NT2/D1 (cell line): ENCODE measurements around the gene SP5.
"Not testable (repeated sequence)": the region's sequence is repeated elsewhere in the genome, so short reads cannot be mapped to it uniquely, and the experiment has no call there.

ENCODE experiments used
- DNase-seq: peaks from one replicate; pipeline ENCODE4 v3.0.0-alpha.2; 2011; ENCODE audit warnings: low read depth, low spot score
- H3K27me3 ChIP-seq: 2 replicates; pipeline ENCODE4 v1.6.0; 2011; ENCODE audit warnings: mild to moderate bottlenecking; ENCODE audit not compliant: insufficient read length, insufficient read depth
- H3K36me3 ChIP-seq: 2 replicates; pipeline ENCODE4 v1.6.1; 2011; ENCODE audit warnings: mild to moderate bottlenecking, low read length, mixed read lengths; ENCODE audit not compliant: insufficient read depth, insufficient read length
- H3K4me1 ChIP-seq: 2 replicates; pipeline ENCODE4 v1.5.1; 2011; ENCODE audit not compliant: insufficient read depth, insufficient read length
- H3K4me3 ChIP-seq: 2 replicates; pipeline ENCODE4 v1.5.1; 2011; ENCODE audit warnings: low read depth; ENCODE audit not compliant: insufficient read length
- H3K9ac ChIP-seq: 2 replicates; pipeline ENCODE4 v1.6.0; 2011; ENCODE audit warnings: low read depth; ENCODE audit not compliant: insufficient read length
- H3K9me3 ChIP-seq: 2 replicates; pipeline ENCODE4 v1.5.1; 2011; ENCODE audit warnings: mild to moderate bottlenecking, low read length; ENCODE audit not compliant: insufficient read depth
- SUZ12 ChIP-seq: IDR thresholded peaks from 2 replicates; pipeline ENCODE4 v1.6.1; 2011; ENCODE audit not compliant: insufficient read length, insufficient read depth; ENCODE audit errors: extremely low read depth
- YY1 ChIP-seq: IDR thresholded peaks from 2 replicates; pipeline ENCODE4 v1.6.1; 2011; ENCODE audit not compliant: insufficient read length, insufficient read depth
- ZNF274 ChIP-seq: IDR thresholded peaks from 2 replicates; pipeline ENCODE4 v1.6.1; 2011; ENCODE audit warnings: mild to moderate bottlenecking, low read depth, low read length

Gene SP5

DNA sequence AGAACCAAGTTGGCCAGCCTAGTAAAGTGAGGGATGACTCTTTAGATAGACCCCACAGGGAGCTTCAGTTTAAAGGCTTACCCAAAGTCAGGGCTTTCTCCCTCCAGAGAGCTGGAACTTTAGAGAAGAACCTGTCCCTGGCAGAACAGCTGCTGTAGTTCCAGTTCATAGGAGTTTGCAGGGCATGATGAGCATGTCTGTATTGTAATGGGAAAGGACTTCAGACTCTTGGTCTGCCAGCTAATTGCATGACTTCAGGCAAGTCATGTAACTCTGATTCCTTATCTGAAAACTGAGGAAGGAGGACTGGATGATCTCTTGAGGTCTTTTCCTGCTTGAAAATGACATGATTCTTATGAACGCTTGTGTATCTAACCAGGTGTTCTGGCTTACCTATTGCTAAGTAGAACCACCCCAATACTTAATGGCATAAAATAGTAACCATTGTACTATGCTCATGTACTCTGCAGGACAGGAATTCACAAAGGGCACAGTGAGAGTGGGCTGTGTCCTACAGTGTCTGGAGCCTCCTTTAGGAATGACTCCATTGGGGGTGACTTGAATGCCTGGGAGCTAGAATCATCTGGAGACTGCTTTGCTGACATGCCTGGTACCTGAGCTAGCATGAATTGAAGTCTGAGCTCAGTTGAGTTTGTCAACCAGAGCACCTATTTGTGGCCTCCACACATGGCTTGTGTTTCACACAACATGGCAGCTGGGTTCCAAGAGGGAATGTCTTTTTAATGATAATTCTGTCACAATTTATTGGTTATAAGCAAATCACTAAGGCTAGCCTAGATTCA, 18.9 kb downstream of the SP5 start:
- Histone ChIP-seq H3K36me3 (peaks cover 7% of the 10 kb centered on the region), H3K4me3 (no peak overlapping the region), H3K9me3 (peaks cover 3% of the 10 kb centered on the region; the same call in 1 of the 2 replicates), H3K9ac (no peak overlapping the region), H3K4me1 (no peaks in the 10 kb centered on the region), H3K27me3 (no peaks in the 10 kb centered on the region)
- TF ChIP-seq SUZ12 (no peak), ZNF274 (no peak), YY1 (no peak)
- no peak for DNase-seq

DNA sequence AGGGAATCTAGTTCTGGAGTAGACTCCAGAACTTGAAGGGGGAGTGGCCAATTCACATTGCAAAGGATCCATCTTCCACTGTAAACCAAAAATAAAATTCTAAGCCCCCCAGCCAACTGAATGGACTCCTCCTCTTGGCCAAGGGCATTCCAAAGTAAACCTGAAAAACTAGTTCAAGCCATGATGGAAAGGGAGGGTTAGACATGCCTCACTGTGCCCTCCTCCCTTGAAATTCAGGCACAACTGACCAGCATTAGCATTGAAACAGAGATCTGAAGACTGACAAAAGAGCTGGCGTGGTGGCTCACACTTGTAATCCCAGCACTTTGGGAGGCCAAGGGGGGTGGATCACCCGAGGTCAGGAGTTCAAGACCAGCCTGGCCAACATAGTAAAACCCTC, 19.5 kb downstream of the SP5 start:
- not testable (repeated sequence) for DNase-seq, H3K9ac ChIP-seq, H3K36me3 ChIP-seq, H3K9me3 ChIP-seq, H3K4me3 ChIP-seq, H3K4me1 ChIP-seq, H3K27me3 ChIP-seq

DNA sequence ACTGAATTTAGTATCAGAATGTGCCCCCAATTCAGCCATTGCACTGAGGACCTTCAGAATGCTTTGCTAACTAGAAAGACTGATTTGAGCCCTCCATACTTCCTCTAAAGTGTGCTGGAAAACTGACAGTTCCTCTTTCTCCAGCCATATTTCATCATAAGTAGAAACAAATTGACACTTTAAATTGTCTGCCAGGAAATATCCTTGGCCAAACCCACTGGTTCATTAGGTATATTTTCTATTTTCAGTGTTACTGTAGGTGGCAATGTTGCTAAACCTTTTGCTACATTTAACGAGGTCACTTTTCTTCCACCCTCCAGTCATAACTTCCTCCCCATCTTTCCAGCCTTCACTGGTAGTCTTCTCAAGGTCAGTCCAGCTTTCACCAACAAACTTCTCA, 21.5 kb downstream of the SP5 start:
- peaks cover 3% of the 10 kb centered on the region; the same call in 1 of the 2 replicates for H3K9me3 ChIP-seq
- no peaks in the 10 kb centered on the region for H3K27me3 ChIP-seq
- H3K36me3 ChIP-seq: no peaks in the 10 kb centered on the region
- DNase-seq: no peak
- H3K4me1 ChIP-seq: no peaks in the 10 kb centered on the region
- H3K4me3 ChIP-seq: no peak overlapping the region
- H3K9ac ChIP-seq: no peak overlapping the region
- no peak for TF ChIP-seq SUZ12
- no peak for TF ChIP-seq ZNF274
- no peak for TF ChIP-seq YY1

DNA sequence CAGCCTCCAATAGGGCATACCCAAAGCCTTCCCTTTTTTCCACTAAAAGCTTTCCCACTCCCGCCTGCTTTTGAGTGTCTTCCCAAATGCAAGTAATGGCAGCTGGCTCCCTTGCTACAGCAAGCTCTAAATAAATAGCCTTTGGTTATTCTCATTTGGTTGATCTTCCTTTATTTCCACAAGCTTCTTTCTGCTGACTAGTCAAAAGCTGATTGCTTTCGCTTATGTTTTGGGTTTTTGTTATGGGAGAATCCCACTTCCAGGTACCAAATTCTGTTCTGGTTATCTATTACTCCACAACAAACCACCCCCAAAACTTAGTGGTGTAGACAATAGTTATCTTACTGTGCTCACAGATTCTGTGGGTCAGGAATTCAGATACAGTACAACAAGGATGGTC, 22.3 kb downstream of the SP5 start:
- Histone ChIP-seq H3K9me3 (peaks cover 3% of the 10 kb centered on the region; the same call in 1 of the 2 replicates), H3K4me3 (no peak overlapping the region), H3K27me3 (no peaks in the 10 kb centered on the region), H3K36me3 (no peaks in the 10 kb centered on the region), H3K4me1 (no peaks in the 10 kb centered on the region), H3K9ac (no peak overlapping the region)
- TF ChIP-seq ZNF274 (no peak), SUZ12 (no peak), YY1 (no peak)
- no peak for DNase-seq

DNA sequence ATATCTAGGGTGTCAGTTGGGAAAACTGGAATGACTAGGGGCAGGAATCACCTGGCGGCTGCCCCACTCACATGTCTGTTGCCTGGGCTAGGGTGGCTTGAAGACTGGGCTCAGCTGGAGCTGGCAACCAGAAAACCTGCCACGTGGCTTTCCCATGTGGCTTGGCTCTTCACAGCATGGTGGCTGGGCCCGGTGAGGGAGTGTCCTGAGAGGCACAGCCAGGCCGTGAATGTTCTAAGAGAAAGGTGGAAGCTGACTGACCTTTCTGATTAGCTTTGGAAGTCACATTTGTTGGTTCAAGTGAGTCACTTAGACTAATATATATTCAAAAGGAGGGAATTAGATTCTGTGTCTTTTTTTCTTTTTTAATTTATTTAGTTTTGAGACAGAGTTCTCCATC, 22.7 kb downstream of the SP5 start:
- no peaks in the 10 kb centered on the region for H3K4me1 ChIP-seq
- H3K36me3 ChIP-seq: no peaks in the 10 kb centered on the region
- no peak for TF ChIP-seq SUZ12
- no peak for TF ChIP-seq YY1
- TF ChIP-seq ZNF274: no peak
- H3K4me3 ChIP-seq: no peak overlapping the region
- H3K27me3 ChIP-seq: no peaks in the 10 kb centered on the region
- H3K9ac ChIP-seq: no peak overlapping the region
- peaks cover 3% of the 10 kb centered on the region; the same call in 1 of the 2 replicates for H3K9me3 ChIP-seq
- no peak for DNase-seq

DNA sequence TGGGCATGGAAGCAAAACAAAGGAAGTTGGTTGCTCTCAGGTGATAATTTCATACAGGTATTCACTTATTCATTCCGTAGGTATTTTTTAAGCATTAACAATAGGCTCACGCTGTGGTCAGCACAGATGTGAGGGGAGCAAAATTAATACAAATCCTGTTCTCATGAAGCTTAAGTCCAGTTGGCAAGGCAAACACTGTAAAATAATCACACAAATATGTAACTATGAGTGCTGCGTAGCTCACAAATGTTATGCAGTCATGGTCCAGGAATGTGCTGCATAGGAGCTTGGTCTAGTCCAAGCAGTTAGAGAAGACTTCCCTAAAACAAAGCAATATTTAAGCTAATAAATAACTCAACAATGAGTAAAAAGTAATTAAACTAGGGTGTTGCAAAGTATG, 23.9 kb downstream of the SP5 start:
- no peaks in the 10 kb centered on the region for H3K4me1 ChIP-seq
- H3K9ac ChIP-seq: no peak overlapping the region
- DNase-seq: no peak
- H3K36me3 ChIP-seq: no peaks in the 10 kb centered on the region
- no peaks in the 10 kb centered on the region for H3K27me3 ChIP-seq
- TF ChIP-seq ZNF274: no peak
- no peak for TF ChIP-seq SUZ12
- TF ChIP-seq YY1: no peak
- H3K4me3 ChIP-seq: no peak overlapping the region
- H3K9me3 ChIP-seq: peaks cover 3% of the 10 kb centered on the region; the same call in 1 of the 2 replicates

DNA sequence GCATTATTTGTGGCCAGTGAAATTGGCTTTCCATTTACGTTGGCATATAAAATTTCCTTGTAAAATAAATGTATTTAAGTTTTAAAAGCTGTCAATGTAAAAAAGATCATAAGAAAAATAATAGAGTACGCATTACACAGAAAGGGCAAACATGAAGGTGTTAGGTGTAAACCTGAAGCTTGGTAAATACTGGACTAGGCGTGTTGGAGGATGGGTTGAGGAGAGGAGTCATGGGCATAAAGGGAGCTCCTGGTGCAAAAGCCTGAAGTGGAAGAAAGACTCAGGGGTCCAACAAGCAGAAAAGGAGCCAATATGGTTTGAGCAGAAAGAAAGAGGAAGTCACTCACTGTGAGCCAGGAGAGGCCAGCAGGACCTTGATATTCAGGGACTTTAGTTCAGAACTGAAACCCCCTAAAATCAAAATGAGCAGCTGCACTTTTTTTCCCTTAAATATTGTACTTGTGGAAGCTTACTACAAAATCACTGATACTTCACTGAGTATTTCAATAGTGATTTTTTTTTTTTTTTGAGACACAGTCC, 24.4 kb downstream of the SP5 start:
- Histone ChIP-seq H3K27me3 (no peaks in the 10 kb centered on the region), H3K4me1 (no peaks in the 10 kb centered on the region), H3K9me3 (peaks cover 3% of the 10 kb centered on the region; the same call in 1 of the 2 replicates), H3K9ac (no peak overlapping the region), H3K4me3 (no peak overlapping the region), H3K36me3 (no peaks in the 10 kb centered on the region)
- TF ChIP-seq SUZ12 (no peak), YY1 (no peak), ZNF274 (no peak)
- DNase-seq: no peak
